Keratinocyte (primary cell): Measurements from ENCODE around the gene TRAPPC2. TPM values are rescaled to one million over a fixed set of nuclear protein-coding genes. Genes with fewer than 3 reads are reported as not detected.

Experiments used
- DNase-seq: peaks from one replicate; pipeline ENCODE4 v3.0.0-alpha.2; 2011; ENCODE audit warnings: low read depth, missing footprints, low spot score
- FAIRE-seq: peaks from 2 replicates; lab custom pipeline; 2011; peaks lifted over from hg19 to GRCh38; lab: Jason Lieb, UNC
- H2AFZ ChIP-seq: 2 replicates; pipeline ENCODE4 v1.6.0; 2012; ENCODE audit warnings: low read length, control low read depth, inconsistent platforms; ENCODE audit not compliant: control insufficient read depth
- H3K27ac ChIP-seq: 2 replicates; pipeline ENCODE4 v1.5.1; 2011; ENCODE audit warnings: low read length; ENCODE audit not compliant: control insufficient read depth, insufficient read depth
- H3K27me3 ChIP-seq: 3 replicates; pipeline ENCODE4 v1.6.0; 2011; ENCODE audit warnings: low read length; ENCODE audit not compliant: control insufficient read depth, insufficient read depth; ENCODE audit errors: extremely low read depth
- H3K36me3 ChIP-seq, 2 experiments: 2 replicates in 1 of 2; 3 replicates in 1 of 2; pipeline ENCODE4 v1.5.1; 2011; ENCODE audit warnings: low read length in 2 of 2, mild to moderate bottlenecking in 1 of 2; ENCODE audit not compliant: control insufficient read depth in 2 of 2, insufficient read depth in 2 of 2; ENCODE audit errors: extremely low read depth in 1 of 2
- H3K4me1 ChIP-seq: 3 replicates; pipeline ENCODE4 v1.5.1; 2011; ENCODE audit warnings: low read length; ENCODE audit not compliant: control insufficient read depth, insufficient read depth; ENCODE audit errors: extremely low read depth
- H3K4me2 ChIP-seq: 3 replicates; pipeline ENCODE4 v1.6.0; 2011; ENCODE audit warnings: low read depth, low read length; ENCODE audit not compliant: control insufficient read depth, insufficient read depth; ENCODE audit errors: extremely low read depth
- H3K4me3 ChIP-seq, 3 experiments: fragments of 200-600 bp in 1 of 3; sonication (generic) in 1 of 3; 2 replicates in 2 of 3; 3 replicates in 1 of 3; pipeline ENCODE4 v1.5.1; 2011 to 2016; ENCODE audit warnings: low read length in 3 of 3, mild to moderate bottlenecking in 3 of 3, control low read depth in 2 of 3, inconsistent platforms in 1 of 3, low read depth in 1 of 3, mixed read lengths in 1 of 3, mixed run types in 1 of 3, moderate library complexity in 1 of 3; ENCODE audit not compliant: control insufficient read depth in 2 of 3, insufficient read depth in 2 of 3; ENCODE audit errors: extremely low read depth in 1 of 3
- H3K79me2 ChIP-seq: 2 replicates; pipeline ENCODE4 v1.6.0; 2012; ENCODE audit warnings: low read length; ENCODE audit not compliant: control insufficient read depth, insufficient read depth
- H3K9ac ChIP-seq: 3 replicates; pipeline ENCODE4 v1.6.0; 2011; ENCODE audit warnings: low read length; ENCODE audit not compliant: control insufficient read depth, insufficient read depth; ENCODE audit errors: extremely low read depth
- H3K9me1 ChIP-seq: 3 replicates; pipeline ENCODE4 v1.6.0; 2011; ENCODE audit warnings: low read length; ENCODE audit not compliant: control insufficient read depth, insufficient read depth; ENCODE audit errors: extremely low read depth
- H3K9me3 ChIP-seq: 2 replicates; pipeline ENCODE4 v1.5.1; 2012; ENCODE audit warnings: low read depth, low read length; ENCODE audit not compliant: control insufficient read depth
- H4K20me1 ChIP-seq: 3 replicates; pipeline ENCODE4 v1.6.0; 2011; ENCODE audit warnings: low read length; ENCODE audit not compliant: control insufficient read depth, insufficient read depth; ENCODE audit errors: extremely low read depth
- CTCF ChIP-seq, 3 experiments: IDR thresholded peaks in 1 of 3; conservative IDR thresholded peaks in 1 of 3; optimal IDR thresholded peaks in 1 of 3; 2 replicates in 2 of 3; 3 replicates in 1 of 3; pipeline versions ENCODE3 to v1.5.1; 2011; ENCODE audit warnings: low read length in 3 of 3, mild to moderate bottlenecking in 3 of 3, moderate library complexity in 2 of 3, control low read depth in 1 of 3, inconsistent platforms in 1 of 3; ENCODE audit not compliant: insufficient read depth in 2 of 3; ENCODE audit errors: extremely low read depth in 1 of 3
- EZH2 ChIP-seq: IDR thresholded peaks from one replicate; pipeline ENCODE4 v1.6.1; 2012; ENCODE audit warnings: inconsistent platforms, mild to moderate bottlenecking, low read length, moderate library complexity
- dilution Hi-C: fragments of 300-500 bp; cut with MboI; formaldehyde crosslinking; loops from one replicate; pipeline ENCODE4 v1.7.0; 2020; ENCODE audit warnings: low sequenced_read_pairs; ENCODE audit not compliant: extremely low pct_ligation_motif_present
- polyA plus RNA-seq, 5 experiments: library from polyadenylated mRNA; depleted of rRNA in 3 of 5; stranded (reverse) in 3 of 5; stranded (forward) in 1 of 5; unstranded in 1 of 5; fragments of >200 nt; gene quantifications; 1 replicate in 1 of 5; 2 replicates in 3 of 5; 3 replicates in 1 of 5; pipeline versions ENCODE4 v1.2.1 to v1.2.3, GENCODE V29; 2011 to 2012; ENCODE audit warnings: missing spikeins in 2 of 5, low read depth in 1 of 5, low replicate concordance in 1 of 5

Gene TRAPPC2
- polyA plus RNA-seq, 1 donor (not counting 4 experiments of a cell fraction or from before 2014, with no cell fraction given): 19.0 TPM

DNA sequence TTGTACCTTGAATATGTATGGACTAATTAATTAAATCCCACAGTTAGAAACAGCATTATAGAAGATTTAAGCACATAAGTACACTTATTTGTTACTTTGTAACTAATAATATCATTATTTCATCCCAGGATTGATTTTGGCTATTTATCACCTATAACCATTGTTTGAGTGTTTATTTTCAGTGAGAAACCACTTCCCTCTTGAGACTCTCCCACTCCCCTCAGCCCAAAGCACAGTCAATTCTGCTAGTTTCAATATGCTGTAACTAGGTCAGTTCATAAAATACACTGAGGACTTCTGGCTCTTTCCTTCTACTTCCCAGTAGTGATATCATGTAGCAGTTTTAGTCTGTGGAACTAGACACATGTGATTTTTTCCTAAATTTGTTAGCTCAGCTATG lies 16.4 kb upstream of the TRAPPC2 start:
- no peak overlapping the region for H2AFZ ChIP-seq
- H3K27me3 ChIP-seq: no peaks in the 10 kb centered on the region
- H3K36me3 ChIP-seq: peaks cover 6 to 10% of the 10 kb centered on the region in 2 experiments
- peaks cover 12% of the 10 kb centered on the region for H3K4me1 ChIP-seq
- H3K9ac ChIP-seq: no peak overlapping the region
- no peak for FAIRE-seq
- no peaks in the 10 kb centered on the region for H4K20me1 ChIP-seq
- no peak overlapping the region for H3K4me3 ChIP-seq
- dilution Hi-C loops: no loop called here
- TF ChIP-seq EZH2 (no peak), CTCF (optimal IDR thresholded peaks at IDR 0.05 in 1 of 3, IDR thresholded peaks at IDR 0.05 in 1 of 3, conservative IDR thresholded peaks at IDR 0.05 in 1 of 3; ENCODE audit: extremely low read depth in 1 of 3, insufficient read depth in 2 of 3, low read length in 3 of 3) (no peak)
- H3K4me2 ChIP-seq: no peak overlapping the region
- H3K9me1 ChIP-seq: no peaks in the 10 kb centered on the region
- no peak overlapping the region for H3K27ac ChIP-seq
- no peak for DNase-seq
- H3K9me3 ChIP-seq: no peaks in the 10 kb centered on the region
- no peaks in the 10 kb centered on the region for H3K79me2 ChIP-seq

GRCh38 chrX:13750204-13750603 lies 15.8 kb upstream of the TRAPPC2 start:
- no peak for TF ChIP-seq EZH2
- peak; percentile 29 to 76 (median 71) for TF ChIP-seq CTCF (optimal IDR thresholded peaks at IDR 0.05 in 1 of 3, IDR thresholded peaks at IDR 0.05 in 1 of 3, conservative IDR thresholded peaks at IDR 0.05 in 1 of 3; ENCODE audit: extremely low read depth in 1 of 3, insufficient read depth in 2 of 3, low read length in 3 of 3)
- Histone ChIP-seq H4K20me1 (no peaks in the 10 kb centered on the region), H3K9me3 (no peaks in the 10 kb centered on the region), H2AFZ (no peak overlapping the region), H3K9me1 (no peaks in the 10 kb centered on the region), H3K36me3 (peaks cover 4 to 10% of the 10 kb centered on the region in 2 experiments), H3K27me3 (no peaks in the 10 kb centered on the region), H3K79me2 (no peaks in the 10 kb centered on the region), H3K9ac (no peak overlapping the region), H3K27ac (no peak overlapping the region), H3K4me3 (no peak overlapping the region), H3K4me2 (no peak overlapping the region), H3K4me1 (peaks cover 12% of the 10 kb centered on the region)
- dilution Hi-C loops: no loop called here
- DNase-seq (no peak), FAIRE-seq (peak; percentile 86)
